ENCODE results near the gene PURA.

Gene PURA

GRCh38 chr5:140174014-140174413 lies 60.1 kb downstream of the PURA start:
- Histone ChIP-seq H3K27me3 (ENCODE audit: insufficient read depth, poor library complexity, severe bottlenecking) (no peaks in the 10 kb centered on the region), H3K36me3 (ENCODE audit: low read depth) (no peaks in the 10 kb centered on the region), H3K4me3 (ENCODE audit: severe bottlenecking) (no peak overlapping the region), H3K4me1 (ENCODE audit: insufficient read depth, poor library complexity, severe bottlenecking) (no peaks in the 10 kb centered on the region), H3K27ac (ENCODE audit: poor library complexity, severe bottlenecking) (no peak overlapping the region), H3K9me3 (ENCODE audit: severe bottlenecking) (no peaks in the 10 kb centered on the region)
- ATAC-seq (ENCODE audit: low read depth) (no peak), DNase-seq (ENCODE audit: low spot score) (no peak)
- no peak for TF ChIP-seq CTCF (IDR thresholded peaks at IDR 0.05; ENCODE audit: poor library complexity, severe bottlenecking)

- no peaks in the 10 kb centered on the region for H3K4me1 ChIP-seq (ENCODE audit: insufficient read depth, poor library complexity, severe bottlenecking)
Observed at GRCh38 chr5:140174465-140175366, 60.8 kb downstream of the PURA start, which contains the start of gene CYSTM1. Gene CYSTM1 (plus strand): TSS chr5:140175188. CDS start chr5:140194466, 19,278 bp downstream.

More at GRCh38 chr5:140174465-140175366, 60.8 kb downstream of the PURA start, which contains the start of gene CYSTM1:
- Histone ChIP-seq H3K36me3 (ENCODE audit: low read depth) (no peaks in the 10 kb centered on the region), H3K9me3 (ENCODE audit: severe bottlenecking) (no peaks in the 10 kb centered on the region), H3K4me3 (ENCODE audit: severe bottlenecking) (peak within 1 kb of the TSS; percentile 70), H3K27me3 (ENCODE audit: insufficient read depth, poor library complexity, severe bottlenecking) (no peaks in the 10 kb centered on the region), H3K27ac (ENCODE audit: poor library complexity, severe bottlenecking) (peak within 1 kb of the TSS; percentile 51)
- peak; percentile 4 for TF ChIP-seq CTCF (IDR thresholded peaks at IDR 0.05; ENCODE audit: poor library complexity, severe bottlenecking)
- peak; percentile 88 for ATAC-seq (ENCODE audit: low read depth)
- DNase-seq (ENCODE audit: low spot score), result peak; percentile 97

Data from RWPE2 (cell line).